ENCODE results near the gene MAST4.

DNA sequence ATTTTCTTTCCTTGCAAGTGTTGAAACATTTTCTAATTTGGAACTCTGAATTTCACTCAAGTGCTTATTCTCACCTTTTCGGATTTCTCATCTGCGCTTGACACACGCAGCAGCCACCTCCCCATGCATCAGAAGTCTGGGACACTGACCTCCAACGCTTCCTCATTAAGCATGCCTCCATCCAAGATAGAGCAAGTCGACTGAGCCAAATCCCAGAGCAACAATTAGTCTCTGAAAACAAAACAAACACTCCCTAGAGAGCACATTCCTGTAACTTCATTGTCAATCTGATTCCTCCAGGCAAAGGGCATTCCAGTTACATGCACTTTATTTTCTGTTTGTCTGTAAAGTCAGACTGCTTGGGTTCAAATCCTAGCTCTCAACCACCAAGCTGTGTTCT is 594.7 kb downstream of the MAST4 start:
- TF ChIP-seq, protein P1, sequence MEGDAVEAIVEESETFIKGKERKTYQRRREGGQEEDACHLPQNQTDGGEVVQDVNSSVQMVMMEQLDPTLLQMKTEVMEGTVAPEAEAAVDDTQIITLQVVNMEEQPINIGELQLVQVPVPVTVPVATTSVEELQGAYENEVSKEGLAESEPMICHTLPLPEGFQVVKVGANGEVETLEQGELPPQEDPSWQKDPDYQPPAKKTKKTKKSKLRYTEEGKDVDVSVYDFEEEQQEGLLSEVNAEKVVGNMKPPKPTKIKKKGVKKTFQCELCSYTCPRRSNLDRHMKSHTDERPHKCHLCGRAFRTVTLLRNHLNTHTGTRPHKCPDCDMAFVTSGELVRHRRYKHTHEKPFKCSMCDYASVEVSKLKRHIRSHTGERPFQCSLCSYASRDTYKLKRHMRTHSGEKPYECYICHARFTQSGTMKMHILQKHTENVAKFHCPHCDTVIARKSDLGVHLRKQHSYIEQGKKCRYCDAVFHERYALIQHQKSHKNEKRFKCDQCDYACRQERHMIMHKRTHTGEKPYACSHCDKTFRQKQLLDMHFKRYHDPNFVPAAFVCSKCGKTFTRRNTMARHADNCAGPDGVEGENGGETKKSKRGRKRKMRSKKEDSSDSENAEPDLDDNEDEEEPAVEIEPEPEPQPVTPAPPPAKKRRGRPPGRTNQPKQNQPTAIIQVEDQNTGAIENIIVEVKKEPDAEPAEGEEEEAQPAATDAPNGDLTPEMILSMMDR (IDR thresholded peaks at IDR 0.05; ENCODE audit: control extremely low read depth in 1 of 3, insufficient read depth in 1 of 3, low read depth in 1 of 3, low read length in 3 of 3) = no peak
- no peak for TF ChIP-seq EZH2 (IDR thresholded peaks at IDR 0.05; ENCODE audit: low read depth, low read length, severe bottlenecking)
- no peak for TF ChIP-seq ASH2L (IDR thresholded peaks at IDR 0.05; ENCODE audit: low read length)
- TF ChIP-seq GTF2F1 (IDR thresholded peaks at IDR 0.05; ENCODE audit: borderline replicate concordance, low read depth, low read length) = no peak
- no peak for TF ChIP-seq HDAC2 (IDR thresholded peaks at IDR 0.05; ENCODE audit: borderline replicate concordance in 1 of 2, low read depth in 2 of 2, low read length in 2 of 2)
- TF ChIP-seq SIRT6 (IDR thresholded peaks at IDR 0.05; ENCODE audit: low read length) = no peak
- no peak for TF ChIP-seq CTBP2 (IDR thresholded peaks at IDR 0.05; ENCODE audit: borderline replicate concordance, insufficient read depth, insufficient read length, low read length)

Measured in H1 (cell line).